Liver (tissue), 9 donors: ENCODE results near the gene WDR81. TPM values are rescaled to one million over a fixed set of nuclear protein-coding genes. Genes with fewer than 3 reads are reported as not detected.

ENCODE experiments used
- DNase-seq: peaks from one replicate; pipeline ENCODE4 v3.0.0-alpha.2; 2017; ENCODE audit warnings: low spot score
- H3K27ac ChIP-seq, 2 donors: one replicate each; pipeline ENCODE4 v1.7.0; 2013; ENCODE audit warnings: inconsistent platforms in 2 of 2, low read length in 2 of 2, control low read depth in 1 of 2, low read depth in 1 of 2, mild to moderate bottlenecking in 1 of 2
- H3K27me3 ChIP-seq, 4 donors: one replicate each; pipeline versions ENCODE4 v1.6.1 to v1.7.0; 2013; ENCODE audit warnings: low read length in 3 of 4, inconsistent platforms in 1 of 4, mild to moderate bottlenecking in 1 of 4, moderate library complexity in 1 of 4; ENCODE audit not compliant: control insufficient read depth in 4 of 4, insufficient read depth in 4 of 4
- H3K36me3 ChIP-seq, 4 donors: one replicate each; pipeline versions ENCODE4 v1.6.1 to v1.7.0; 2013; ENCODE audit warnings: low read length in 3 of 4, mild to moderate bottlenecking in 3 of 4, low read depth in 1 of 4, moderate library complexity in 1 of 4; ENCODE audit not compliant: control insufficient read depth in 4 of 4, insufficient read depth in 3 of 4
- H3K4me1 ChIP-seq, 4 donors: one replicate each; pipeline versions ENCODE4 v1.6.1 to v1.7.0; 2013; ENCODE audit warnings: low read length in 3 of 4, mild to moderate bottlenecking in 3 of 4, moderate library complexity in 1 of 4; ENCODE audit not compliant: control insufficient read depth in 4 of 4, insufficient read depth in 4 of 4
- H3K4me3 ChIP-seq, 3 donors: one replicate each; pipeline versions ENCODE4 v1.6.1 to v1.7.0; 2013; ENCODE audit warnings: low read length in 3 of 3, control low read depth in 1 of 3, low read depth in 1 of 3, mild to moderate bottlenecking in 1 of 3
- H3K9ac ChIP-seq, 2 donors: one replicate each; pipeline ENCODE4 v1.7.0; 2013; ENCODE audit warnings: low read length in 2 of 2, mild to moderate bottlenecking in 2 of 2, moderate library complexity in 2 of 2, control low read depth in 1 of 2, low read depth in 1 of 2
- H3K9me3 ChIP-seq, 4 donors: one replicate each; pipeline versions ENCODE4 v1.6.1 to v1.7.0; 2013; ENCODE audit warnings: low read length in 3 of 4; ENCODE audit not compliant: control insufficient read depth in 4 of 4
- EGR1 ChIP-seq, 2 donors: IDR thresholded peaks; 2 replicates each; pipeline ENCODE4 v1.6.1; 2016 to 2018; ENCODE audit warnings: antibody characterized with exemption in 2 of 2, low read depth in 2 of 2
- FOXA1 ChIP-seq: IDR thresholded peaks from 2 replicates; pipeline ENCODE4 v1.6.1; 2016; ENCODE audit warnings: antibody characterized with exemption
- FOXA2 ChIP-seq: IDR thresholded peaks from 2 replicates; pipeline ENCODE4 v1.6.1; 2016; ENCODE audit warnings: antibody characterized with exemption
- GABPA ChIP-seq, 2 donors: IDR thresholded peaks in 1 of 2; conservative IDR thresholded peaks in 1 of 2; 2 replicates each; pipeline ENCODE4 v1.6.1; 2016; ENCODE audit warnings: antibody characterized with exemption in 2 of 2, mild to moderate bottlenecking in 1 of 2, moderate library complexity in 1 of 2
- HNF4A ChIP-seq, 2 donors: conservative IDR thresholded peaks; 2 replicates each; pipeline ENCODE4 v1.6.1; 2016; ENCODE audit warnings: antibody characterized with exemption in 2 of 2, mild to moderate bottlenecking in 2 of 2
- HNF4G ChIP-seq: IDR thresholded peaks from 2 replicates; pipeline ENCODE4 v1.6.1; 2016; ENCODE audit warnings: antibody characterized with exemption
- JUND ChIP-seq, 2 donors: IDR thresholded peaks; 2 replicates each; pipeline ENCODE4 v1.6.1; 2016; ENCODE audit warnings: antibody characterized with exemption in 2 of 2
- NR2F2 ChIP-seq: IDR thresholded peaks from 2 replicates; pipeline ENCODE4 v1.6.1; 2016; ENCODE audit warnings: antibody characterized with exemption
- RAD21 ChIP-seq, 2 donors: IDR thresholded peaks; 2 replicates each; pipeline ENCODE4 v1.6.1; 2016; ENCODE audit warnings: antibody characterized with exemption in 2 of 2, mild to moderate bottlenecking in 2 of 2
- RXRA ChIP-seq, 2 donors: IDR thresholded peaks; 2 replicates each; pipeline ENCODE4 v1.6.1; 2017 to 2018; ENCODE audit warnings: antibody characterized with exemption in 2 of 2, mild to moderate bottlenecking in 1 of 2
- SP1 ChIP-seq: IDR thresholded peaks from 2 replicates; pipeline ENCODE4 v1.6.1; 2018; ENCODE audit warnings: antibody characterized with exemption, mild to moderate bottlenecking
- TAF1 ChIP-seq: conservative IDR thresholded peaks from 2 replicates; pipeline ENCODE4 v1.6.1; 2016; ENCODE audit warnings: antibody characterized with exemption, mild to moderate bottlenecking
- YY1 ChIP-seq: IDR thresholded peaks from 2 replicates; pipeline ENCODE4 v1.6.1; 2016; ENCODE audit warnings: antibody characterized with exemption, mild to moderate bottlenecking
- WGBS: extraction: QIAGEN DNeasy Blood & Tissue Kit; methylation state at CpG from one replicate; pipeline ENCODE4 v1.1.7; 2013; 5-methylcytosine and 5-hydroxymethylcytosine counted together
- polyA plus RNA-seq, 2 donors: library from polyadenylated mRNA; stranded (reverse) in 1 of 2; unstranded in 1 of 2; fragments of 200-250 nt in 1 of 2; fragments of >200 nt in 1 of 2; fragmentation: Nextera tagmentation in 1 of 2; extraction: Ambion mirVana in 1 of 2; gene quantifications; one replicate each; pipeline versions ENCODE4 v1.2.1 to v1.2.3, GENCODE V29; 2013 to 2015
- total RNA-seq, 2 donors: library from RNA; depleted of rRNA; stranded (reverse); fragments of >200 nt; gene quantifications; one replicate each; pipeline ENCODE4 v1.2.3, GENCODE V29; 2014
- TF ChIP-seq, protein P1 (sequence below): IDR thresholded peaks from 2 replicates; pipeline ENCODE4 v1.6.1; 2016; ENCODE audit warnings: antibody characterized with exemption, mild to moderate bottlenecking
- TF ChIP-seq, protein P2 (sequence below): IDR thresholded peaks from 2 replicates; pipeline ENCODE4 v1.6.1; 2016; ENCODE audit warnings: antibody characterized with exemption
- TF ChIP-seq, protein P3 (sequence below): fragments of 150-350 bp; IDR thresholded peaks from 2 replicates; pipeline ENCODE4 v1.5.1; 2017; ENCODE audit warnings: improper control_type of control experiment, low read depth, low read length; ENCODE audit not compliant: missing input control
- TF ChIP-seq, protein P4 (sequence below): IDR thresholded peaks from 2 replicates; pipeline ENCODE4 v1.6.1; 2016; ENCODE audit warnings: antibody characterized with exemption
- donor health status: healthy.
- donor health status: healthy.
- donor health status: healthy.
- donor health status: healthy.
- donor health status: healthy.

Gene WDR81
- total and polyA plus RNA-seq, 4 donors: 12.3 to 41.8 (median 33.0) TPM

DNA sequence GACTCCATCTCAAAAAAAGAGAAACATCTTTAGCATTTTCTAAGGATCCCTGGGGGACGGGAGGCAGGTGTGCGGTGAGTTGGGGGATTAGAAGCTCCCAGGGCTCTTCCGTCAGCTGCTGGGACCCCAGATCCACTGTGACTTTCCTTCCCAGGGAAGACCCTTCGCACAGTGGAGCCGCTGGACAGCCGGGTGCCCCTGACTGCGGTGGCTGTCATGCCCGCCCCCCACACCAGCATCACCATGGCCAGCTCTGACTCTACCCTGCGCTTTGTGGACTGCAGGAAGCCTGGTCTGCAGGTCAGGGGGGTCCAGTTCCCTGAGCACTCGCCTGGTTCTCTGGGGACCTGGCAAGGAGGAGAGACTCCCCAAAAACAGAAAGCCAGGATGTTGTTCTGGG is 10.9 kb downstream of the WDR81 start (continued):
- TF ChIP-seq, protein P1, sequence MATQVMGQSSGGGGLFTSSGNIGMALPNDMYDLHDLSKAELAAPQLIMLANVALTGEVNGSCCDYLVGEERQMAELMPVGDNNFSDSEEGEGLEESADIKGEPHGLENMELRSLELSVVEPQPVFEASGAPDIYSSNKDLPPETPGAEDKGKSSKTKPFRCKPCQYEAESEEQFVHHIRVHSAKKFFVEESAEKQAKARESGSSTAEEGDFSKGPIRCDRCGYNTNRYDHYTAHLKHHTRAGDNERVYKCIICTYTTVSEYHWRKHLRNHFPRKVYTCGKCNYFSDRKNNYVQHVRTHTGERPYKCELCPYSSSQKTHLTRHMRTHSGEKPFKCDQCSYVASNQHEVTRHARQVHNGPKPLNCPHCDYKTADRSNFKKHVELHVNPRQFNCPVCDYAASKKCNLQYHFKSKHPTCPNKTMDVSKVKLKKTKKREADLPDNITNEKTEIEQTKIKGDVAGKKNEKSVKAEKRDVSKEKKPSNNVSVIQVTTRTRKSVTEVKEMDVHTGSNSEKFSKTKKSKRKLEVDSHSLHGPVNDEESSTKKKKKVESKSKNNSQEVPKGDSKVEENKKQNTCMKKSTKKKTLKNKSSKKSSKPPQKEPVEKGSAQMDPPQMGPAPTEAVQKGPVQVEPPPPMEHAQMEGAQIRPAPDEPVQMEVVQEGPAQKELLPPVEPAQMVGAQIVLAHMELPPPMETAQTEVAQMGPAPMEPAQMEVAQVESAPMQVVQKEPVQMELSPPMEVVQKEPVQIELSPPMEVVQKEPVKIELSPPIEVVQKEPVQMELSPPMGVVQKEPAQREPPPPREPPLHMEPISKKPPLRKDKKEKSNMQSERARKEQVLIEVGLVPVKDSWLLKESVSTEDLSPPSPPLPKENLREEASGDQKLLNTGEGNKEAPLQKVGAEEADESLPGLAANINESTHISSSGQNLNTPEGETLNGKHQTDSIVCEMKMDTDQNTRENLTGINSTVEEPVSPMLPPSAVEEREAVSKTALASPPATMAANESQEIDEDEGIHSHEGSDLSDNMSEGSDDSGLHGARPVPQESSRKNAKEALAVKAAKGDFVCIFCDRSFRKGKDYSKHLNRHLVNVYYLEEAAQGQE: no peak

DNA sequence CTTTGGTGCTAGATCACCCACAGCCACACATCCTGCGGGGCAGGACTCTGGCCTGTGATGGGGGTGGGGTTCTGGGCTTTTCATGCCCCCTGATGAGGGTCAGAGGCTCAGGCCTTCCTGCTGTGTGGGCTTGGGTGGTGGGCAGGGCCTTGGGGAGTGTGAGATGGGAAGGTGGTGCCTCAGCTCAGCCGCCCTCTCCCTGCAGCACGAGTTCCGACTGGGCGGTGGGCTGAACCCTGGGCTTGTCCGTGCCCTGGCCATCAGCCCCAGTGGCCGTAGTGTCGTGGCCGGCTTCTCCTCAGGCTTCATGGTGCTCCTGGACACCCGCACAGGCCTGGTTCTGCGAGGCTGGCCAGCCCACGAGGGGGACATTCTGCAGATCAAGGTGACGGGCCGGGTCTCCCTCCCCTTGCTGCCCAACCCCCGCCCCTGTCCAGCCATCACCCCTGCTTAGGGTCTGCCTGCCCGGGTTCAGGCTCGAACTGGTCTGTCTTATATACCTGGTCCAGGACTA is 11.4 kb downstream of the WDR81 start:
- Histone ChIP-seq H3K36me3 (peaks cover 0 to 11% (median 8%) of the 10 kb centered on the region in 4 donors), H3K4me3 (peak overlapping the region; percentile 29 to 41 (median 41)), H3K27me3 (no peaks in the 10 kb centered on the region), H3K4me1 (peaks cover 8 to 35% (median 27%) of the 10 kb centered on the region in 4 donors), H3K27ac (peak overlapping the region; percentile 87 to 96), H3K9me3 (no peaks in the 10 kb centered on the region), H3K9ac (peak overlapping the region; percentile 26 to 39)
- TF ChIP-seq EGR1 (IDR thresholded peaks at IDR 0.05; ENCODE audit: low read depth in 2 of 2) (no peak), HNF4A (conservative IDR thresholded peaks at IDR 0.05) (peak in 1 of 2 donors; percentile 35), JUND (IDR thresholded peaks at IDR 0.05) (no peak)
- peak; percentile 64 for DNase-seq
- WGBS: 45% methylated on average over 17 of the region's 17 CpGs

DNA sequence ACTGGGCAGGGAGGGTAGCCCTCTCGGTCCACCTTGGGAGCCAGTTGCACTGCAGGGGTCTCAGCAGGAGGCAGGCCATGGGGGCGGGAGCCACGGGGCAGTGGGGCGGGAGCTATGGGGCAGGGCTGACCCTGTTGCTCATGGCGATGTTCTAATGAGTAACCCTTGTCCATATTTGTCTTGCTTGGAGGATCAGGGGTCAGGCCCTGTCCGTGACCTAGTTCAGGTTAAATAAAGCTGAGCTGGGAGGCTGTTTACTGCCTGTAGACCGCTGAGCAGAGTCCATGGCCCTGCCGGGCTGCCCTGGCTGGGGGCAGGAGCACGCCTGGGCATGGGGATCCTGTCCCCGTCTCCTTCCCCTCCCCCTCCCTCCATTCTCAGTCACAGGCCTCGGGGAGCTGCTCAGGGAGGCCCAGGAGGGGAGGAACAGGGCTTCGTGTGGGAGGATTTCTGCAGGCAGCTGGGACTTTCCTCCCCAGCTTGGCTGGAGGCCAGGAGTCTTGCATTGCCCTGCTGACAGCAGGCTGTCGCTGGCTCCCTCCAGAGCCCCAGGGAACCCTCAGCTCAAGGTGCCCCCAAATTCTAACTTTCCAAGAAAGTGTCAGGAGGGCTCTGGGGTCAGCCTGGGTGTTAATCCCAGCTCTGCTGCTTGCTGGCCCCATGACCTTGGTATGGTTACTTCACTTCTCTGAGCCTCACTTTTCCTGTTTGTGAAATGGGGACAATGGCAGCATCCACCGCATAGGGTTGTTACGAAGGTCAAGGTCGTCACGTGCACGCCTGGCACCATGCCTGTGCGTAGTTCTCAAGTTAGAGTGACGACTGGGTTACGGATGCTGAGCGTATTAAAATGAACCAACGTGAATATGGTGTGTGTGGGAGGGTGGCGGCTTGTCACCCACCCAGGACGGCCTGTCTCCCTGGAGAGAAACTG is 12.1 kb downstream of the WDR81 start:
- Histone ChIP-seq H3K27me3 (no peaks in the 10 kb centered on the region), H3K4me3 (peak overlapping the region; percentile 31 to 41 (median 41)), H3K4me1 (peaks cover 8 to 35% (median 27%) of the 10 kb centered on the region in 4 donors), H3K27ac (peak overlapping the region; percentile 87 to 96), H3K9me3 (no peaks in the 10 kb centered on the region), H3K9ac (peak overlapping the region; percentile 26 to 67), H3K36me3 (peaks cover 0 to 11% (median 6%) of the 10 kb centered on the region in 4 donors)
- 27% methylated on average over 25 of the region's 25 CpGs for WGBS
- DNase-seq: peak; percentile 73
- TF ChIP-seq HNF4A (conservative IDR thresholded peaks at IDR 0.05) (peak; percentile 93 to 97), NR2F2 (peak; percentile 96), GABPA (IDR thresholded peaks at IDR 0.05 in 1 of 2, conservative IDR thresholded peaks at IDR 0.05 in 1 of 2) (peak in 1 of 2 donors; percentile 35), FOXA1 (peak; percentile 90), EGR1 (IDR thresholded peaks at IDR 0.05; ENCODE audit: low read depth in 2 of 2) (peak; percentile 41 to 48), FOXA2 (peak; percentile 78), JUND (IDR thresholded peaks at IDR 0.05) (peak in 1 of 2 donors; percentile 75), TAF1 (no peak), HNF4G (peak; percentile 95), SP1 (peak; percentile 96), RAD21 (IDR thresholded peaks at IDR 0.05) (peak in 1 of 2 donors; percentile 33), YY1 (peak; percentile 68), RXRA (IDR thresholded peaks at IDR 0.05) (peak; percentile 94)
- TF ChIP-seq, protein P2, sequence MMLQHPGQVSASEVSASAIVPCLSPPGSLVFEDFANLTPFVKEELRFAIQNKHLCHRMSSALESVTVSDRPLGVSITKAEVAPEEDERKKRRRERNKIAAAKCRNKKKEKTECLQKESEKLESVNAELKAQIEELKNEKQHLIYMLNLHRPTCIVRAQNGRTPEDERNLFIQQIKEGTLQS: peak; percentile 81
- TF ChIP-seq, protein P3, sequence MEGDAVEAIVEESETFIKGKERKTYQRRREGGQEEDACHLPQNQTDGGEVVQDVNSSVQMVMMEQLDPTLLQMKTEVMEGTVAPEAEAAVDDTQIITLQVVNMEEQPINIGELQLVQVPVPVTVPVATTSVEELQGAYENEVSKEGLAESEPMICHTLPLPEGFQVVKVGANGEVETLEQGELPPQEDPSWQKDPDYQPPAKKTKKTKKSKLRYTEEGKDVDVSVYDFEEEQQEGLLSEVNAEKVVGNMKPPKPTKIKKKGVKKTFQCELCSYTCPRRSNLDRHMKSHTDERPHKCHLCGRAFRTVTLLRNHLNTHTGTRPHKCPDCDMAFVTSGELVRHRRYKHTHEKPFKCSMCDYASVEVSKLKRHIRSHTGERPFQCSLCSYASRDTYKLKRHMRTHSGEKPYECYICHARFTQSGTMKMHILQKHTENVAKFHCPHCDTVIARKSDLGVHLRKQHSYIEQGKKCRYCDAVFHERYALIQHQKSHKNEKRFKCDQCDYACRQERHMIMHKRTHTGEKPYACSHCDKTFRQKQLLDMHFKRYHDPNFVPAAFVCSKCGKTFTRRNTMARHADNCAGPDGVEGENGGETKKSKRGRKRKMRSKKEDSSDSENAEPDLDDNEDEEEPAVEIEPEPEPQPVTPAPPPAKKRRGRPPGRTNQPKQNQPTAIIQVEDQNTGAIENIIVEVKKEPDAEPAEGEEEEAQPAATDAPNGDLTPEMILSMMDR: no peak
- TF ChIP-seq, protein P4, sequence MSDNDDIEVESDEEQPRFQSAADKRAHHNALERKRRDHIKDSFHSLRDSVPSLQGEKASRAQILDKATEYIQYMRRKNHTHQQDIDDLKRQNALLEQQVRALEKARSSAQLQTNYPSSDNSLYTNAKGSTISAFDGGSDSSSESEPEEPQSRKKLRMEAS: peak; percentile 58
- TF ChIP-seq, protein P1: peak; percentile 64
